ENCODE data around the gene SLC25A1.

- TF ChIP-seq RAD21 (conservative IDR thresholded peaks at IDR 0.05) (no peak), EP300 (conservative IDR thresholded peaks at IDR 0.05; ENCODE audit: poor library complexity, severe bottlenecking) (no peak), CTCF (IDR thresholded peaks at IDR 0.05; ENCODE audit: poor library complexity, severe bottlenecking) (no peak), TAF1 (IDR thresholded peaks at IDR 0.05; ENCODE audit: low read depth) (no peak), SMC3 (conservative IDR thresholded peaks at IDR 0.05; ENCODE audit: poor library complexity) (no peak), EZH2 (IDR thresholded peaks at IDR 0.05; ENCODE audit: borderline replicate concordance, insufficient read depth, low read length, poor library complexity, severe bottlenecking) (no peak), REST (IDR thresholded peaks at IDR 0.05; ENCODE audit: borderline replicate concordance) (no peak), POLR2AphosphoS5 (IDR thresholded peaks at IDR 0.05) (no peak)
Measured at GRCh38 chr22:19173047-19174035, 5.2 kb downstream of the SLC25A1 start.

Measured in neural cell (in vitro differentiated cells).